WTC11 (cell line): Measurements from ENCODE around the gene KIRREL3. TPM values are rescaled to one million over a fixed set of nuclear protein-coding genes. Genes with fewer than 3 reads are reported as not detected.
A peak's percentile ranks its signal among the peaks of the same experiment; 100 is the strongest.

Experiments
- ATAC-seq: fragments of 200-7000 bp; cut with Tn5 transposase; 2 replicates; pipeline ENCODE4 v1.10.0; 2021; ENCODE audit warnings: mild to moderate bottlenecking, moderate library complexity
- CTCF ChIA-PET: fragments of 300-600 bp; sonication (Branson Sonifier 250); formaldehyde crosslinking; loops from one replicate; lab custom pipeline; 2021; ENCODE audit warnings: antibody characterized with exemption; lab: Charles Lee
- POLR2A ChIA-PET: fragments of 350-600 bp; sonication (Branson Sonifier 250); formaldehyde crosslinking; loops from one replicate; lab custom pipeline; 2021; ENCODE audit warnings: antibody characterized with exemption; lab: Charles Lee
- DNase-seq: peaks from one replicate; pipeline ENCODE4 v3.0.0; 2021; ENCODE audit warnings: low spot score
- H3K27ac Mint-ChIP-seq: 2 replicates; pipeline ENCODE4 v1.8.0; 2021; ENCODE audit warnings: mixed read lengths
- H3K27me3 Mint-ChIP-seq: 2 replicates; pipeline ENCODE4 v1.8.0; 2021; ENCODE audit warnings: low read depth, mild to moderate bottlenecking, moderate library complexity, mixed read lengths
- H3K36me3 Mint-ChIP-seq: 2 replicates; pipeline ENCODE4 v1.8.0; 2021; ENCODE audit warnings: mixed read lengths
- H3K4me1 Mint-ChIP-seq: 2 replicates; pipeline ENCODE4 v1.8.0; 2022; ENCODE audit warnings: mixed read lengths
- H3K4me3 Mint-ChIP-seq: 2 replicates; pipeline ENCODE4 v1.8.0; 2021; ENCODE audit warnings: mild to moderate bottlenecking, moderate library complexity, mixed read lengths
- H3K9me3 Mint-ChIP-seq: 2 replicates; pipeline ENCODE4 v1.8.0; 2021; ENCODE audit warnings: mixed read lengths
- EMX1 ChIP-seq: fragments of 250-450 bp; sonication (Bioruptor Pico); IDR thresholded peaks from 2 replicates; pipeline ENCODE4 v1.8.0; 2021; ENCODE audit warnings: mild to moderate bottlenecking
- JUN ChIP-seq: sonication (generic); formaldehyde crosslinking; IDR thresholded peaks from 2 replicates; pipeline ENCODE4 v1.8.0; 2023; ENCODE audit warnings: mild to moderate bottlenecking, missing genetic modification reagents
- TEAD1 ChIP-seq: sonication (generic); formaldehyde crosslinking; IDR thresholded peaks from 2 replicates; pipeline ENCODE4 v1.8.0; 2022; ENCODE audit warnings: mild to moderate bottlenecking, missing genetic modification reagents
- ZNF138 ChIP-seq: sonication (generic); formaldehyde crosslinking; conservative IDR thresholded peaks from 2 replicates; pipeline ENCODE4 v1.8.1; 2022; ENCODE audit warnings: mild to moderate bottlenecking, moderate library complexity, missing genetic modification reagents
- ZNF232 ChIP-seq: sonication (generic); formaldehyde crosslinking; IDR thresholded peaks from 2 replicates; pipeline ENCODE4 v1.8.0; 2022; ENCODE audit warnings: mild to moderate bottlenecking, missing genetic modification reagents
- ZNF317 ChIP-seq: sonication (generic); formaldehyde crosslinking; IDR thresholded peaks from 2 replicates; pipeline ENCODE4 v1.8.1; 2023; ENCODE audit warnings: low read depth, mild to moderate bottlenecking, moderate library complexity, missing genetic modification reagents, borderline replicate concordance
- ZNF416 ChIP-seq: fragments of 250-450 bp; sonication (Bioruptor Pico); IDR thresholded peaks from 2 replicates; pipeline ENCODE4 v1.9.0; 2021; ENCODE audit warnings: mild to moderate bottlenecking, inconsistent platforms
- total RNA-seq: library from RNA; stranded (reverse); gene quantifications from 3 replicates; pipeline ENCODE4 v1.2.3, GENCODE V29; 2021
- TF ChIP-seq, protein P1 (sequence below): sonication (generic); formaldehyde crosslinking; IDR thresholded peaks from 2 replicates; pipeline ENCODE4 v1.8.0; 2022; ENCODE audit warnings: mild to moderate bottlenecking, missing genetic modification reagents
- TF ChIP-seq, protein P2 (sequence below): fragments of 250-450 bp; sonication (Bioruptor Pico); IDR thresholded peaks from 2 replicates; pipeline ENCODE4 v1.9.0; 2021; ENCODE audit warnings: mild to moderate bottlenecking
- TF ChIP-seq, protein P3 (sequence below): fragments of 250-450 bp; sonication (Bioruptor Pico); conservative IDR thresholded peaks from 2 replicates; pipeline ENCODE4 v1.9.0; 2021; ENCODE audit warnings: mild to moderate bottlenecking
- TF ChIP-seq, protein P4 (sequence below): sonication (generic); formaldehyde crosslinking; IDR thresholded peaks from 2 replicates; pipeline ENCODE4 v1.8.0; 2022; ENCODE audit warnings: mild to moderate bottlenecking, missing genetic modification reagents
- TF ChIP-seq, protein P5 (sequence below): sonication (generic); formaldehyde crosslinking; IDR thresholded peaks from 2 replicates; pipeline ENCODE4 v1.8.1; 2022; ENCODE audit warnings: mild to moderate bottlenecking, moderate library complexity, missing genetic modification reagents
- TF ChIP-seq, protein P6 (sequence below): sonication (generic); formaldehyde crosslinking; IDR thresholded peaks from 2 replicates; pipeline ENCODE4 v1.8.1; 2023; ENCODE audit warnings: mild to moderate bottlenecking, missing genetic modification reagents, borderline replicate concordance
- TF ChIP-seq, protein P7 (sequence below): fragments of 250-450 bp; sonication (Bioruptor Pico); IDR thresholded peaks from 2 replicates; pipeline ENCODE4 v1.9.0; 2021; ENCODE audit warnings: mild to moderate bottlenecking, borderline replicate concordance
- TF ChIP-seq, protein P8 (sequence below): sonication (generic); formaldehyde crosslinking; IDR thresholded peaks from 2 replicates; pipeline ENCODE4 v1.8.0; 2023; ENCODE audit warnings: mild to moderate bottlenecking, missing genetic modification reagents

Gene KIRREL3
- total RNA-seq, 1 experiment from 2014 or later: 0.59 TPM

DNA sequence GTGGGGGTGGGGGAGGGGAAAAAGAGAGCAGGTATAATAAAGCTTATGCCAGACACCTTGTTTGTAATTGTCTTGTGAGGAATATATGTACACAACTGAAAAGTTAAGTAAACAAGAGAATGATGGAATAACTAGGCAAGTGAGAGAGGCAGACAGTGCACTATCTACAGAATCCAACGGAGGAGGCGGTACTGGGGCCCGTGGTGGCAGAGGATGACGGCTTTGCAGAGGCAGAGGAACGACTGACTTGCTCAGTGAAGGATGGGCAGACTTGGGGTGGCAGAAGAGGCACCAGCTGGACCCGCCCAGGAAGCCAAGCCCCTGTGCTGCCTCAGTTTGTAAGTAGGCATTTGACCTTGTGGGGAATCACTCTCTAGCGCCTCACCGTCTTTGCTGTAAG is 347.5 kb downstream of the KIRREL3 start (continued):
- TF ChIP-seq ZNF232 (CRISPR knock-in tag) (no peak), ZNF317 (no peak)
- TF ChIP-seq, protein P1, sequence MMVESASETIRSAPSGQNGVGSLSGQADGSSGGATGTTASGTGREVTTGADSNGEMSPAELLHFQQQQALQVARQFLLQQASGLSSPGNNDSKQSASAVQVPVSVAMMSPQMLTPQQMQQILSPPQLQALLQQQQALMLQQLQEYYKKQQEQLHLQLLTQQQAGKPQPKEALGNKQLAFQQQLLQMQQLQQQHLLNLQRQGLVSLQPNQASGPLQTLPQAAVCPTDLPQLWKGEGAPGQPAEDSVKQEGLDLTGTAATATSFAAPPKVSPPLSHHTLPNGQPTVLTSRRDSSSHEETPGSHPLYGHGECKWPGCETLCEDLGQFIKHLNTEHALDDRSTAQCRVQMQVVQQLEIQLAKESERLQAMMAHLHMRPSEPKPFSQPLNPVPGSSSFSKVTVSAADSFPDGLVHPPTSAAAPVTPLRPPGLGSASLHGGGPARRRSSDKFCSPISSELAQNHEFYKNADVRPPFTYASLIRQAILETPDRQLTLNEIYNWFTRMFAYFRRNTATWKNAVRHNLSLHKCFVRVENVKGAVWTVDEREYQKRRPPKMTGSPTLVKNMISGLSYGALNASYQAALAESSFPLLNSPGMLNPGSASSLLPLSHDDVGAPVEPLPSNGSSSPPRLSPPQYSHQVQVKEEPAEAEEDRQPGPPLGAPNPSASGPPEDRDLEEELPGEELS (CRISPR knock-in tag): no peak
- TF ChIP-seq, protein P2, sequence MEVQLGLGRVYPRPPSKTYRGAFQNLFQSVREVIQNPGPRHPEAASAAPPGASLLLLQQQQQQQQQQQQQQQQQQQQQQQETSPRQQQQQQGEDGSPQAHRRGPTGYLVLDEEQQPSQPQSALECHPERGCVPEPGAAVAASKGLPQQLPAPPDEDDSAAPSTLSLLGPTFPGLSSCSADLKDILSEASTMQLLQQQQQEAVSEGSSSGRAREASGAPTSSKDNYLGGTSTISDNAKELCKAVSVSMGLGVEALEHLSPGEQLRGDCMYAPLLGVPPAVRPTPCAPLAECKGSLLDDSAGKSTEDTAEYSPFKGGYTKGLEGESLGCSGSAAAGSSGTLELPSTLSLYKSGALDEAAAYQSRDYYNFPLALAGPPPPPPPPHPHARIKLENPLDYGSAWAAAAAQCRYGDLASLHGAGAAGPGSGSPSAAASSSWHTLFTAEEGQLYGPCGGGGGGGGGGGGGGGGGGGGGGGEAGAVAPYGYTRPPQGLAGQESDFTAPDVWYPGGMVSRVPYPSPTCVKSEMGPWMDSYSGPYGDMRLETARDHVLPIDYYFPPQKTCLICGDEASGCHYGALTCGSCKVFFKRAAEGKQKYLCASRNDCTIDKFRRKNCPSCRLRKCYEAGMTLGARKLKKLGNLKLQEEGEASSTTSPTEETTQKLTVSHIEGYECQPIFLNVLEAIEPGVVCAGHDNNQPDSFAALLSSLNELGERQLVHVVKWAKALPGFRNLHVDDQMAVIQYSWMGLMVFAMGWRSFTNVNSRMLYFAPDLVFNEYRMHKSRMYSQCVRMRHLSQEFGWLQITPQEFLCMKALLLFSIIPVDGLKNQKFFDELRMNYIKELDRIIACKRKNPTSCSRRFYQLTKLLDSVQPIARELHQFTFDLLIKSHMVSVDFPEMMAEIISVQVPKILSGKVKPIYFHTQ (CRISPR knock-in tag): no peak

DNA sequence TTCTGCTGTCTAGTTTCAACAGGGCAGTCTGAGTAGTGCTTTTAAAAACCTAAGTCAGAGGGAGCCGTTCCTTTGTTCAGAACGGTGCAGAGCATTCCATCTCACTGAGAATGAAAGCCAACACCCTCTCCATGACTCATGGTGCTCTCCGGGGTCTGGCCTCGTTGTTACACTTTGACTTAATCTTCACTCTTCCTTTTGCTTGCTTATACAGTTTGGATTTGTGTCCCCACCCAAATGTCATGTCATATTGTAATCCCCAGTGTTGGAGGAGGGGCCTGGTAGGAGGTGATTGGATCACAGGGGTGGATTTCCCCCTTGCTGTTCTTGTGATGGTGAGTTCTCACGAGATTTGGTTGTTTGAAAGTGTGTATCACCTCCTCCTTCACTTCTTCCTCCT is 352.8 kb downstream of the KIRREL3 start:
- ChIA-PET POLR2A (no interaction called here), CTCF (no interaction called here)
- Mint-ChIP-seq H3K4me3 (no peak overlapping the region), H3K36me3 (no peaks in the 10 kb centered on the region), H3K27me3 (no peaks in the 10 kb centered on the region; the same call in 1 of the 2 replicates), H3K4me1 (peaks cover 13% of the 10 kb centered on the region), H3K27ac (no peak overlapping the region), H3K9me3 (no peaks in the 10 kb centered on the region)
- ATAC-seq (peak; percentile 60), DNase-seq (no peak)
- TF ChIP-seq, protein P3, sequence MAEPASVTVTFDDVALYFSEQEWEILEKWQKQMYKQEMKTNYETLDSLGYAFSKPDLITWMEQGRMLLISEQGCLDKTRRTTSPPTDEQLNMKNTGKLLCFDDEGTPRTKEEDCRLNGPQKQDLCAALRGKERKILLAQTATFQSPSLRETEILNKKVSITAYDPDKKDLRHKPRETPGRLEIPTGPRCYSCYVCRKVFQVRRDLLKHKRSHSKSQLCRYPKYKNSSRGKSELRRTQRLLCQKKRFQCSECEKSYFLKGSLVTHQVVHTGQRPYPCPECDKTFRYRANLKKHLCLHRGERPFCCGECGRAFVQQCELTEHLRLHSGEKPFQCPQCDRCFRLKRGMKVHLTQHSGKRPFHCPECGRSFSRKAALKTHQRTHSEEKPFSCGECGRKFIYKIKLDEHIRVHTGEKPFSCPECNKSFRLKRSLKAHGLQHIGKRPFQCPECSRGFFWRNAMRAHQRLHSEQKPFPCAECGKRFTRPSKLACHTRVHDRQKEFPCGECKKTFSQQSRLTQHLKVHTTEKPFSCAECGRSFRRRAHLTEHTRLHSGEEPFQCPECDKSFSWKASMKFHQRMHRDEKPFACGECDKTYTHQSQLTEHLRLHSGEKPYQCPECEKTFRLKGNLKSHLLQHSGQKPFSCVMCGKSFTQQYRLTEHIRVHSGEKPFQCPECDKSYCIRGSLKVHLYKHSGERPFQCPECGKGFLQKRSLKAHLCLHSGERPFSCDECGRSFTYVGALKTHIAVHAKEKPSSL (CRISPR knock-in tag): no peak
- TF ChIP-seq, protein P4, sequence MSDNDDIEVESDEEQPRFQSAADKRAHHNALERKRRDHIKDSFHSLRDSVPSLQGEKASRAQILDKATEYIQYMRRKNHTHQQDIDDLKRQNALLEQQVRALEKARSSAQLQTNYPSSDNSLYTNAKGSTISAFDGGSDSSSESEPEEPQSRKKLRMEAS (CRISPR knock-in tag): no peak
- TF ChIP-seq, protein P5, sequence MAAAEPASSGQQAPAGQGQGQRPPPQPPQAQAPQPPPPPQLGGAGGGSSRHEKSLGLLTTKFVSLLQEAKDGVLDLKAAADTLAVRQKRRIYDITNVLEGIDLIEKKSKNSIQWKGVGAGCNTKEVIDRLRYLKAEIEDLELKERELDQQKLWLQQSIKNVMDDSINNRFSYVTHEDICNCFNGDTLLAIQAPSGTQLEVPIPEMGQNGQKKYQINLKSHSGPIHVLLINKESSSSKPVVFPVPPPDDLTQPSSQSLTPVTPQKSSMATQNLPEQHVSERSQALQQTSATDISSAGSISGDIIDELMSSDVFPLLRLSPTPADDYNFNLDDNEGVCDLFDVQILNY (CRISPR knock-in tag): no peak
- TF ChIP-seq ZNF416 (no peak), ZNF138 (CRISPR knock-in tag) (no peak), TEAD1 (CRISPR knock-in tag) (no peak), ZNF317 (no peak), JUN (CRISPR knock-in tag) (no peak), EMX1 (CRISPR knock-in tag) (no peak)
- TF ChIP-seq, protein P6, sequence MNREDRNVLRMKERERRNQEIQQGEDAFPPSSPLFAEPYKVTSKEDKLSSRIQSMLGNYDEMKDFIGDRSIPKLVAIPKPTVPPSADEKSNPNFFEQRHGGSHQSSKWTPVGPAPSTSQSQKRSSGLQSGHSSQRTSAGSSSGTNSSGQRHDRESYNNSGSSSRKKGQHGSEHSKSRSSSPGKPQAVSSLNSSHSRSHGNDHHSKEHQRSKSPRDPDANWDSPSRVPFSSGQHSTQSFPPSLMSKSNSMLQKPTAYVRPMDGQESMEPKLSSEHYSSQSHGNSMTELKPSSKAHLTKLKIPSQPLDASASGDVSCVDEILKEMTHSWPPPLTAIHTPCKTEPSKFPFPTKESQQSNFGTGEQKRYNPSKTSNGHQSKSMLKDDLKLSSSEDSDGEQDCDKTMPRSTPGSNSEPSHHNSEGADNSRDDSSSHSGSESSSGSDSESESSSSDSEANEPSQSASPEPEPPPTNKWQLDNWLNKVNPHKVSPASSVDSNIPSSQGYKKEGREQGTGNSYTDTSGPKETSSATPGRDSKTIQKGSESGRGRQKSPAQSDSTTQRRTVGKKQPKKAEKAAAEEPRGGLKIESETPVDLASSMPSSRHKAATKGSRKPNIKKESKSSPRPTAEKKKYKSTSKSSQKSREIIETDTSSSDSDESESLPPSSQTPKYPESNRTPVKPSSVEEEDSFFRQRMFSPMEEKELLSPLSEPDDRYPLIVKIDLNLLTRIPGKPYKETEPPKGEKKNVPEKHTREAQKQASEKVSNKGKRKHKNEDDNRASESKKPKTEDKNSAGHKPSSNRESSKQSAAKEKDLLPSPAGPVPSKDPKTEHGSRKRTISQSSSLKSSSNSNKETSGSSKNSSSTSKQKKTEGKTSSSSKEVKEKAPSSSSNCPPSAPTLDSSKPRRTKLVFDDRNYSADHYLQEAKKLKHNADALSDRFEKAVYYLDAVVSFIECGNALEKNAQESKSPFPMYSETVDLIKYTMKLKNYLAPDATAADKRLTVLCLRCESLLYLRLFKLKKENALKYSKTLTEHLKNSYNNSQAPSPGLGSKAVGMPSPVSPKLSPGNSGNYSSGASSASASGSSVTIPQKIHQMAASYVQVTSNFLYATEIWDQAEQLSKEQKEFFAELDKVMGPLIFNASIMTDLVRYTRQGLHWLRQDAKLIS (CRISPR knock-in tag): no peak
- TF ChIP-seq, protein P7, sequence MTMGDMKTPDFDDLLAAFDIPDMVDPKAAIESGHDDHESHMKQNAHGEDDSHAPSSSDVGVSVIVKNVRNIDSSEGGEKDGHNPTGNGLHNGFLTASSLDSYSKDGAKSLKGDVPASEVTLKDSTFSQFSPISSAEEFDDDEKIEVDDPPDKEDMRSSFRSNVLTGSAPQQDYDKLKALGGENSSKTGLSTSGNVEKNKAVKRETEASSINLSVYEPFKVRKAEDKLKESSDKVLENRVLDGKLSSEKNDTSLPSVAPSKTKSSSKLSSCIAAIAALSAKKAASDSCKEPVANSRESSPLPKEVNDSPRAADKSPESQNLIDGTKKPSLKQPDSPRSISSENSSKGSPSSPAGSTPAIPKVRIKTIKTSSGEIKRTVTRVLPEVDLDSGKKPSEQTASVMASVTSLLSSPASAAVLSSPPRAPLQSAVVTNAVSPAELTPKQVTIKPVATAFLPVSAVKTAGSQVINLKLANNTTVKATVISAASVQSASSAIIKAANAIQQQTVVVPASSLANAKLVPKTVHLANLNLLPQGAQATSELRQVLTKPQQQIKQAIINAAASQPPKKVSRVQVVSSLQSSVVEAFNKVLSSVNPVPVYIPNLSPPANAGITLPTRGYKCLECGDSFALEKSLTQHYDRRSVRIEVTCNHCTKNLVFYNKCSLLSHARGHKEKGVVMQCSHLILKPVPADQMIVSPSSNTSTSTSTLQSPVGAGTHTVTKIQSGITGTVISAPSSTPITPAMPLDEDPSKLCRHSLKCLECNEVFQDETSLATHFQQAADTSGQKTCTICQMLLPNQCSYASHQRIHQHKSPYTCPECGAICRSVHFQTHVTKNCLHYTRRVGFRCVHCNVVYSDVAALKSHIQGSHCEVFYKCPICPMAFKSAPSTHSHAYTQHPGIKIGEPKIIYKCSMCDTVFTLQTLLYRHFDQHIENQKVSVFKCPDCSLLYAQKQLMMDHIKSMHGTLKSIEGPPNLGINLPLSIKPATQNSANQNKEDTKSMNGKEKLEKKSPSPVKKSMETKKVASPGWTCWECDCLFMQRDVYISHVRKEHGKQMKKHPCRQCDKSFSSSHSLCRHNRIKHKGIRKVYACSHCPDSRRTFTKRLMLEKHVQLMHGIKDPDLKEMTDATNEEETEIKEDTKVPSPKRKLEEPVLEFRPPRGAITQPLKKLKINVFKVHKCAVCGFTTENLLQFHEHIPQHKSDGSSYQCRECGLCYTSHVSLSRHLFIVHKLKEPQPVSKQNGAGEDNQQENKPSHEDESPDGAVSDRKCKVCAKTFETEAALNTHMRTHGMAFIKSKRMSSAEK: no peak
- TF ChIP-seq, protein P8, sequence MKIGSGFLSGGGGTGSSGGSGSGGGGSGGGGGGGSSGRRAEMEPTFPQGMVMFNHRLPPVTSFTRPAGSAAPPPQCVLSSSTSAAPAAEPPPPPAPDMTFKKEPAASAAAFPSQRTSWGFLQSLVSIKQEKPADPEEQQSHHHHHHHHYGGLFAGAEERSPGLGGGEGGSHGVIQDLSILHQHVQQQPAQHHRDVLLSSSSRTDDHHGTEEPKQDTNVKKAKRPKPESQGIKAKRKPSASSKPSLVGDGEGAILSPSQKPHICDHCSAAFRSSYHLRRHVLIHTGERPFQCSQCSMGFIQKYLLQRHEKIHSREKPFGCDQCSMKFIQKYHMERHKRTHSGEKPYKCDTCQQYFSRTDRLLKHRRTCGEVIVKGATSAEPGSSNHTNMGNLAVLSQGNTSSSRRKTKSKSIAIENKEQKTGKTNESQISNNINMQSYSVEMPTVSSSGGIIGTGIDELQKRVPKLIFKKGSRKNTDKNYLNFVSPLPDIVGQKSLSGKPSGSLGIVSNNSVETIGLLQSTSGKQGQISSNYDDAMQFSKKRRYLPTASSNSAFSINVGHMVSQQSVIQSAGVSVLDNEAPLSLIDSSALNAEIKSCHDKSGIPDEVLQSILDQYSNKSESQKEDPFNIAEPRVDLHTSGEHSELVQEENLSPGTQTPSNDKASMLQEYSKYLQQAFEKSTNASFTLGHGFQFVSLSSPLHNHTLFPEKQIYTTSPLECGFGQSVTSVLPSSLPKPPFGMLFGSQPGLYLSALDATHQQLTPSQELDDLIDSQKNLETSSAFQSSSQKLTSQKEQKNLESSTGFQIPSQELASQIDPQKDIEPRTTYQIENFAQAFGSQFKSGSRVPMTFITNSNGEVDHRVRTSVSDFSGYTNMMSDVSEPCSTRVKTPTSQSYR (CRISPR knock-in tag): no peak
